ENCODE results near the gene FBLN2.

DNA sequence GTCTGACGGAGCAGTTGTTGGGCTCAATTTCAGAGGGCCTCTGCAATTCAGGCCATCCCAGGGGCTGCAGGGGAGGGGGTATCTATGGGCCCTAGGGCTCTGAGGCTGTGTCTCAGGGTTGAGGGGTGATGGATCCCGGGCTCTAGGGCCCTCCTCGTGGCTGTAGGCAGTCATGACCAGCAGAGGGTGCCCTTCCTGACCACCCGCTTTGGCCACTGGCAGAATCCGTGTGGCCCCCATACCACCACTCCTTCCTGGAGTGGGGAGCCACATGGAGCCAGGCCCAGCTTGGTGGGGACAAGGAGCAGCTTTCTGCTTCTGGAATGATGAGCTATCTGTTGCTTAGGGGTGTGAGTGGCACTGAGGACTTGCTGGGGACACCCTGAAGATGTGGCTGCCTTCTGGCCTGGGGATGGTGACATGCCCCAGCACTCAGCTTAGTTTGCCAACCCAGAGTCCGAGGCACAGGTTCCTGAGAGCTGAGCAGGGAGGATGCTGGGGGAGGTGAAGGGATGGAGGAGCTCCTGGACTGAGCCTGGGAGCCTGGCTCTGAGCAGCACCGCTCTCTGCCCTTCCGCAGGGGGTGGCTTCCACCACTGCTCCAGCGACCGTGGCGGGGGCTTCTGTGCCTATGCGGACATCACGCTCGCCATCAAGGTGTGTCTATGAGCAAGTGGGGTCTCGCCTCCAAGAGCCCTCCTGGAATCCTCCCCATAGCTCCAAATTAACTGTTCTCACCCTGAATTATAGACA lies 48.6 kb upstream of the FBLN2 start:
- TF ChIP-seq CTCF (conservative IDR thresholded peaks at IDR 0.05; ENCODE audit: low read depth, low read length): peak; percentile 80
- TF ChIP-seq EZH2 (IDR thresholded peaks at IDR 0.05; ENCODE audit: low read length, unreplicated experiment): no peak
- no peak for TF ChIP-seq EZH2phosphoT487 (IDR thresholded peaks at IDR 0.05; ENCODE audit: borderline replicate concordance, low read length)

Measured in PC-3 (cell line).